H1 (cell line): Measurements from ENCODE around the gene PIAS1. TPM values are rescaled to one million over a fixed set of nuclear protein-coding genes. Genes with fewer than 3 reads are reported as not detected.

Source experiments
- CTCF ChIA-PET: fragments of 300-600 bp; sonication (Branson Sonifier 250); formaldehyde crosslinking; loops from one replicate; lab custom pipeline; 2021; ENCODE audit not compliant: partially characterized antibody; lab: Charles Lee
- POLR2A ChIA-PET: fragments of 300-600 bp; sonication (Branson Sonifier 250); formaldehyde crosslinking; loops from one replicate; lab custom pipeline; 2021; ENCODE audit warnings: inconsistent platforms; ENCODE audit not compliant: partially characterized antibody; lab: Charles Lee
- DNase-seq, 2 experiments: peaks; one replicate each; pipeline versions ENCODE4 v3.0.0 to v3.0.0-alpha.2; 2010 to 2022; ENCODE audit warnings: low spot score in 2 of 2, low read depth in 1 of 2, mixed read lengths in 1 of 2
- FAIRE-seq: peaks from 2 replicates; lab custom pipeline; 2011; peaks lifted over from hg19 to GRCh38; lab: Jason Lieb, UNC
- H2AFZ ChIP-seq: 2 replicates; pipeline ENCODE4 v1.8.1; 2012; ENCODE audit warnings: low read length, inconsistent platforms
- H2AK5ac ChIP-seq: 2 replicates; pipeline ENCODE4 v1.6.1; 2013; ENCODE audit warnings: low read depth, low read length
- H2BK120ac ChIP-seq: replicated peaks from 2 replicates; pipeline ENCODE3; 2013; ENCODE audit warnings: low read depth, low read length, inconsistent platforms
- H2BK12ac ChIP-seq: 2 replicates; pipeline ENCODE4 v1.6.1; 2013; ENCODE audit warnings: low read depth, low read length
- H2BK15ac ChIP-seq: 2 replicates; pipeline ENCODE4 v1.6.1; 2013; ENCODE audit warnings: low read length
- H2BK20ac ChIP-seq: 2 replicates; pipeline ENCODE4 v1.6.1; 2013; ENCODE audit warnings: low read length
- H2BK5ac ChIP-seq: 2 replicates; pipeline ENCODE4 v1.6.1; 2013; ENCODE audit warnings: low read depth, low read length
- H3K14ac ChIP-seq: 2 replicates; pipeline ENCODE4 v1.6.1; 2013; ENCODE audit warnings: inconsistent platforms; ENCODE audit not compliant: insufficient read length
- H3K18ac ChIP-seq: 2 replicates; pipeline ENCODE4 v1.6.1; 2013; ENCODE audit warnings: low read length; ENCODE audit errors: extremely low read depth
- H3K23ac ChIP-seq: 2 replicates; pipeline ENCODE4 v1.6.1; 2013; ENCODE audit warnings: inconsistent platforms; ENCODE audit not compliant: insufficient read length
- H3K23me2 ChIP-seq: 2 replicates; pipeline ENCODE4 v1.6.1; 2013; ENCODE audit warnings: low read depth, low read length
- H3K27ac ChIP-seq: 2 replicates; pipeline ENCODE4 v1.6.1; 2011; ENCODE audit warnings: low read depth, low read length, inconsistent platforms
- H3K27me3 ChIP-seq, 4 experiments: replicated peaks in 1 of 4; 1 replicate in 1 of 4; 2 replicates in 3 of 4; pipeline versions ENCODE4 v1.6.1 to v1.8.1; 2011 to 2013; ENCODE audit warnings: low read length in 3 of 4, mild to moderate bottlenecking in 3 of 4, inconsistent platforms in 2 of 4, mixed read lengths in 2 of 4, moderate library complexity in 1 of 4; ENCODE audit not compliant: control insufficient read depth in 3 of 4, insufficient read depth in 3 of 4; ENCODE audit errors: extremely low read depth in 1 of 4
- H3K36me3 ChIP-seq, 4 experiments: 2 replicates each; pipeline versions ENCODE4 v1.6.1 to v1.8.1; 2011 to 2013; ENCODE audit warnings: mild to moderate bottlenecking in 4 of 4, low read length in 3 of 4, moderate library complexity in 2 of 4, control low read depth in 1 of 4, inconsistent platforms in 1 of 4; ENCODE audit not compliant: insufficient read depth in 4 of 4, control insufficient read depth in 2 of 4
- H3K4ac ChIP-seq: replicated peaks from 2 replicates; pipeline ENCODE3; 2013; ENCODE audit warnings: low read length, low read depth, mixed read lengths, inconsistent platforms; ENCODE audit not compliant: insufficient read length
- H3K4me1 ChIP-seq, 4 experiments: replicated peaks in 1 of 4; 1 replicate in 1 of 4; 2 replicates in 3 of 4; pipeline versions ENCODE4 v1.6.1 to v1.8.1; 2011 to 2013; ENCODE audit warnings: low read length in 3 of 4, inconsistent platforms in 2 of 4, mixed read lengths in 1 of 4; ENCODE audit not compliant: insufficient read depth in 4 of 4, control insufficient read depth in 3 of 4
- H3K4me2 ChIP-seq, 2 experiments: 2 replicates each; pipeline versions ENCODE4 v1.6.1 to v1.8.1; 2011 to 2013; ENCODE audit warnings: low read depth in 2 of 2, low read length in 2 of 2, control low read depth in 1 of 2, inconsistent platforms in 1 of 2, mild to moderate bottlenecking in 1 of 2; ENCODE audit not compliant: insufficient read depth in 1 of 2
- H3K4me3 ChIP-seq, 4 experiments: fragments of 200-600, 300-600 bp in 1 of 4; sonication (generic), shearing (Covaris generic), sonication (Bioruptor Twin) in 1 of 4; 2 replicates each; pipeline versions ENCODE4 v1.5.1 to v1.8.1; 2011 to 2016; ENCODE audit warnings: low read length in 4 of 4, low read depth in 3 of 4, control low read depth in 2 of 4, inconsistent platforms in 2 of 4, mild to moderate bottlenecking in 2 of 4, mixed read lengths in 1 of 4, moderate library complexity in 1 of 4; ENCODE audit not compliant: insufficient read depth in 2 of 4; ENCODE audit errors: extremely low read depth in 1 of 4
- H3K56ac ChIP-seq: replicated peaks from 2 replicates; pipeline ENCODE3; 2013; ENCODE audit warnings: low read depth, mild to moderate bottlenecking, mixed read lengths, low read length, inconsistent platforms; ENCODE audit not compliant: insufficient read length
- H3K79me1 ChIP-seq: 2 replicates; pipeline ENCODE4 v1.6.1; 2013; ENCODE audit warnings: low read depth, low read length, control low read depth
- H3K79me2 ChIP-seq, 2 experiments: 2 replicates each; pipeline versions ENCODE4 v1.6.1 to v1.8.1; 2012 to 2013; ENCODE audit warnings: low read length in 2 of 2, mild to moderate bottlenecking in 2 of 2, inconsistent platforms in 1 of 2; ENCODE audit not compliant: insufficient read depth in 2 of 2, control insufficient read depth in 1 of 2
- H3K9ac ChIP-seq, 4 experiments: replicated peaks in 1 of 4; 1 replicate in 1 of 4; 2 replicates in 3 of 4; pipeline versions ENCODE4 v1.6.1 to v1.8.1; 2011 to 2013; ENCODE audit warnings: low read depth in 3 of 4, low read length in 3 of 4, control low read depth in 2 of 4, mild to moderate bottlenecking in 2 of 4, moderate library complexity in 2 of 4, inconsistent platforms in 1 of 4; ENCODE audit errors: extremely low read depth in 1 of 4
- H3K9me3 ChIP-seq, 2 experiments: 2 replicates each; pipeline versions ENCODE4 v1.6.1 to v1.8.1; 2012 to 2013; ENCODE audit warnings: mild to moderate bottlenecking in 2 of 2, moderate library complexity in 2 of 2, control low read depth in 1 of 2, inconsistent platforms in 1 of 2, low read depth in 1 of 2, low read length in 1 of 2, mixed read lengths in 1 of 2; ENCODE audit not compliant: insufficient read depth in 2 of 2
- H4K20me1 ChIP-seq, 2 experiments: replicated peaks in 1 of 2; 2 replicates each; pipeline versions ENCODE3 to v1.8.1; 2011 to 2013; ENCODE audit warnings: inconsistent platforms in 2 of 2, low read length in 2 of 2, mild to moderate bottlenecking in 1 of 2; ENCODE audit not compliant: insufficient read depth in 2 of 2, control insufficient read depth in 1 of 2
- H4K5ac ChIP-seq: 2 replicates; pipeline ENCODE4 v1.6.1; 2013; ENCODE audit warnings: low read length, low read depth, mixed read lengths, inconsistent platforms; ENCODE audit not compliant: insufficient read length
- H4K8ac ChIP-seq: 2 replicates; pipeline ENCODE4 v1.8.0; 2013; ENCODE audit warnings: mild to moderate bottlenecking, moderate library complexity, low read length, inconsistent platforms; ENCODE audit not compliant: insufficient read depth; ENCODE audit errors: extremely low read depth
- H4K91ac ChIP-seq: replicated peaks from 2 replicates; pipeline ENCODE3; 2013; ENCODE audit warnings: low read length, mixed read lengths, inconsistent platforms; ENCODE audit not compliant: insufficient read length
- EGR1 ChIP-seq: IDR thresholded peaks from 2 replicates; pipeline ENCODE4 v1.6.1; 2011; ENCODE audit warnings: low read depth, low read length, borderline replicate concordance
- GABPA ChIP-seq: IDR thresholded peaks from 2 replicates; pipeline ENCODE4 v1.6.1; 2011; ENCODE audit warnings: mild to moderate bottlenecking, low read length, moderate library complexity, borderline replicate concordance; ENCODE audit not compliant: insufficient read depth
- KDM4A ChIP-seq: IDR thresholded peaks from one replicate; pipeline ENCODE4 v1.7.1; 2012; ENCODE audit warnings: low read depth, mild to moderate bottlenecking, moderate library complexity, low read length, inconsistent platforms; ENCODE audit not compliant: severe bottlenecking
- NANOG ChIP-seq: IDR thresholded peaks from 2 replicates; pipeline ENCODE4 v1.6.1; 2011; ENCODE audit warnings: low read length, low read depth, mild to moderate bottlenecking, inconsistent platforms; ENCODE audit not compliant: insufficient read depth, poor library complexity, severe bottlenecking
- RXRA ChIP-seq: IDR thresholded peaks from 2 replicates; pipeline ENCODE4 v1.6.1; 2011; ENCODE audit warnings: low read depth, mild to moderate bottlenecking, low read length, moderate library complexity; ENCODE audit not compliant: insufficient read depth
- WGBS, 2 experiments: shearing (Covaris generic) in 1 of 2; methylation state at CpG; one replicate each; pipeline versions ENCODE4 v1.1.6 to v1.1.7; 2013 to 2015; ENCODE audit warnings: low lambda C conversion rate in 2 of 2, mixed read lengths in 2 of 2, inconsistent platforms in 1 of 2, low coverage in 1 of 2, missing lambda C conversion rate in 1 of 2; ENCODE audit not compliant: insufficient replicate concordance in 2 of 2, insufficient coverage in 1 of 2, insufficient read length in 1 of 2; ENCODE audit errors: extremely low coverage in 1 of 2, missing lambda C conversion rate in 1 of 2; 5-methylcytosine and 5-hydroxymethylcytosine counted together
- polyA plus RNA-seq, 7 experiments: library from polyadenylated mRNA; depleted of rRNA in 3 of 7; stranded (reverse) in 5 of 7; unstranded in 2 of 7; fragments of >200 nt in 5 of 7; fragments of 200-250 nt in 2 of 7; gene quantifications; 1 replicate in 5 of 7; 2 replicates in 1 of 7; 4 replicates in 1 of 7; pipeline versions ENCODE4 v1.2.1 to v1.2.3, GENCODE V29; 2011 to 2013; ENCODE audit warnings: missing spikeins in 2 of 7, mixed read lengths in 2 of 7
- total RNA-seq: library from RNA; stranded (reverse); fragmentation: NEBNext Ultra II Directional; extraction: Animal tissue kit (Norgen Biotek cat#: 25700); gene quantifications from 2 replicates; pipeline ENCODE4 v1.2.1, GENCODE V29; 2021

The PIAS1 gene
- total and polyA plus RNA-seq, 2 of the 8 experiments (the other 6 are each of a cell fraction or from before 2014, with no cell fraction given): 30.8 to 34.5 TPM

- H4K20me1 ChIP-seq: no peaks in the 10 kb centered on the region
- no peak overlapping the region for H3K23ac ChIP-seq
- no peaks in the 10 kb centered on the region for H3K79me2 ChIP-seq
- no peak overlapping the region for H2BK15ac ChIP-seq
- H3K36me3 ChIP-seq: no peaks in the 10 kb centered on the region
- ChIA-PET POLR2A (no interaction called here), CTCF (interaction anchor here (0.6 kb wide), 1 partner anchor 165 kb away, joined by 3 read pairs; no protein-coding TSS in a partner anchor)
- H3K9ac ChIP-seq: no peak overlapping the region
- H3K18ac ChIP-seq: no peak overlapping the region
- H2BK20ac ChIP-seq: no peak overlapping the region
- no peaks in the 10 kb centered on the region for H3K79me1 ChIP-seq
- no peak overlapping the region for H4K5ac ChIP-seq
- no peak overlapping the region for H2BK5ac ChIP-seq
- H3K4me2 ChIP-seq: no peak overlapping the region
- H2AFZ ChIP-seq: no peak overlapping the region
- no peak overlapping the region for H4K91ac ChIP-seq
- no peak overlapping the region for H2AK5ac ChIP-seq
- H3K4ac ChIP-seq: no peak overlapping the region
- H3K4me3 ChIP-seq: no peak overlapping the region
- no peak overlapping the region for H2BK120ac ChIP-seq
- H3K23me2 ChIP-seq: no peaks in the 10 kb centered on the region
- no peak for DNase-seq
- H3K9me3 ChIP-seq: 0 out of 4 replicates have a peak, but pooled peaks cover 0 to 4% of the 10 kb centered on the region in 2 experiments
- WGBS, 2 experiments: 89% methylated on average over 3 of the region's 3 CpGs; no CpG with 5 or more reads in 1 of the 2 experiments
- no peak overlapping the region for H4K8ac ChIP-seq
- no peak overlapping the region for H3K27ac ChIP-seq
- H3K14ac ChIP-seq: no peak overlapping the region
- no peaks in the 10 kb centered on the region for H3K27me3 ChIP-seq
- H2BK12ac ChIP-seq: no peak overlapping the region
- no peak for FAIRE-seq
- no peak overlapping the region for H3K56ac ChIP-seq
- H3K4me1 ChIP-seq: no peaks in the 10 kb centered on the region; a peak in 1 of 7 replicates
- TF ChIP-seq RXRA: no peak
- TF ChIP-seq GABPA: no peak
- no peak for TF ChIP-seq NANOG
- TF ChIP-seq KDM4A: no peak
- no peak for TF ChIP-seq EGR1
Observed at GRCh38 chr15:68042855-68043222, 11.3 kb upstream of the PIAS1 start.
